HCT116 (cell line): ENCODE results near the gene ANKRD24. TPM values are rescaled to one million over a fixed set of nuclear protein-coding genes. Genes with fewer than 3 reads are reported as not detected.

Experiments used
- ATAC-seq: fragments of 200-7000 bp; cut with Tn5 transposase; 2 replicates; pipeline ENCODE4 v1.9.1; 2020; ENCODE audit warnings: mild to moderate bottlenecking, moderate library complexity
- BruUV-seq: library from RNA; stranded (reverse); fragments of 400-500 nt; replicated peaks from 2 replicates; lab custom pipeline; 2021; lab: Mats Ljungman, UMichigan
- CTCF ChIA-PET: fragments of 300-600 bp; sonication (Branson Sonifier 250); formaldehyde crosslinking; loops from one replicate; lab custom pipeline; 2021; ENCODE audit warnings: antibody characterized with exemption; lab: Charles Lee
- POLR2A ChIA-PET: fragments of 300-600, 350-600 bp; sonication (Branson Sonifier 250); formaldehyde crosslinking; loops from one replicate; lab custom pipeline; 2021; ENCODE audit warnings: antibody characterized with exemption; lab: Charles Lee
- RAD21 ChIA-PET, 2 experiments: fragments of 300-600 bp; sonication (Branson Sonifier 250); formaldehyde crosslinking; loops; one replicate each; lab custom pipeline; 2023; ENCODE audit warnings: low total read pairs in 2 of 2; ENCODE audit not compliant: uncharacterized antibody in 2 of 2, unreplicated experiment in 2 of 2, low non-redundant PET in 1 of 2; lab: Charles Lee
- DNase-seq: peaks from one replicate; pipeline ENCODE4 v3.0.0-alpha.2; 2010; ENCODE audit warnings: low read depth, low spot score
- H2AFZ ChIP-seq: fragments of 200-600 bp; shearing (Covaris generic), sonication (generic); 2 replicates; pipeline ENCODE4 v1.6.1; 2017; ENCODE audit warnings: low read depth, mixed run types, mixed read lengths, antibody characterized with exemption, low read length; ENCODE audit not compliant: poor library complexity, severe bottlenecking
- H3K27ac ChIP-seq: 2 replicates; pipeline ENCODE4 v1.5.1; 2012; ENCODE audit warnings: low read depth, low read length
- H3K27me3 ChIP-seq: fragments of 200-600 bp; sonication (generic); 2 replicates; pipeline ENCODE4 v1.6.1; 2016; ENCODE audit warnings: mixed run types, low read length, mixed read lengths; ENCODE audit not compliant: insufficient read depth
- H3K36me3 ChIP-seq, 2 experiments: fragments of 200-500 bp in 1 of 2; fragments of 200-600 bp in 1 of 2; sonication (Bioruptor generic) in 1 of 2; sonication (generic) in 1 of 2; 2 replicates each; pipeline versions ENCODE4 v1.5.1 to v1.6.1; 2014 to 2016; ENCODE audit warnings: low read length in 2 of 2, inconsistent platforms in 1 of 2, mixed read lengths in 1 of 2, mixed run types in 1 of 2; ENCODE audit not compliant: insufficient read depth in 2 of 2, control insufficient read depth in 1 of 2
- H3K4me1 ChIP-seq, 2 experiments: fragments of 200-600 bp in 1 of 2; sonication (generic) in 1 of 2; 2 replicates each; pipeline versions ENCODE4 v1.5.1 to v1.6.1; 2012 to 2017; ENCODE audit warnings: low read length in 2 of 2, inconsistent platforms in 1 of 2, mild to moderate bottlenecking in 1 of 2, mixed read lengths in 1 of 2, mixed run types in 1 of 2, moderate library complexity in 1 of 2; ENCODE audit not compliant: insufficient read depth in 2 of 2, control insufficient read depth in 1 of 2
- H3K4me2 ChIP-seq: fragments of 200-600 bp; sonication (generic); 2 replicates; pipeline ENCODE4 v1.6.1; 2017; ENCODE audit warnings: mixed run types, low read length, mixed read lengths
- H3K4me3 ChIP-seq, 2 experiments: fragments of 200-600 bp in 1 of 2; sonication (generic) in 1 of 2; replicated peaks in 1 of 2; 2 replicates each; pipeline ENCODE4 v1.5.1; 2011 to 2016; ENCODE audit warnings: low read length in 2 of 2, control low read depth in 1 of 2, low read depth in 1 of 2, mild to moderate bottlenecking in 1 of 2, mixed read lengths in 1 of 2, mixed run types in 1 of 2
- H3K79me2 ChIP-seq: fragments of 200-600 bp; sonication (generic); 2 replicates; pipeline ENCODE4 v1.6.1; 2017; ENCODE audit warnings: mild to moderate bottlenecking, mixed run types, low read length, moderate library complexity, mixed read lengths; ENCODE audit not compliant: insufficient read depth
- H3K9ac ChIP-seq: fragments of 200-600 bp; sonication (generic); 2 replicates; pipeline ENCODE4 v1.6.1; 2016; ENCODE audit warnings: low read length, mixed read lengths
- H3K9me2 ChIP-seq: fragments of 200-600 bp; sonication (generic), shearing (Covaris generic); 2 replicates; pipeline ENCODE4 v1.6.1; 2017; ENCODE audit warnings: mixed run types, mild to moderate bottlenecking, moderate library complexity; ENCODE audit not compliant: insufficient read depth
- H3K9me3 ChIP-seq, 2 experiments: fragments of 200-500 bp in 1 of 2; fragments of 200-600 bp in 1 of 2; sonication (Bioruptor generic) in 1 of 2; sonication (generic) in 1 of 2; 2 replicates each; pipeline ENCODE4 v1.6.1; 2014 to 2017; ENCODE audit warnings: low read length in 2 of 2, mixed read lengths in 2 of 2, inconsistent platforms in 1 of 2, low read depth in 1 of 2, mild to moderate bottlenecking in 1 of 2, mixed run types in 1 of 2, moderate library complexity in 1 of 2; ENCODE audit not compliant: control insufficient read depth in 1 of 2, insufficient read depth in 1 of 2
- H4K20me1 ChIP-seq: fragments of 200-600 bp; sonication (generic), shearing (Covaris generic); 2 replicates; pipeline ENCODE4 v1.6.1; 2017; ENCODE audit warnings: mixed run types, mild to moderate bottlenecking, moderate library complexity; ENCODE audit not compliant: insufficient read depth
- ATF3 ChIP-seq: IDR thresholded peaks from 2 replicates; pipeline ENCODE4 v1.6.1; 2012
- CBX3 ChIP-seq: IDR thresholded peaks from 2 replicates; pipeline ENCODE4 v1.6.1; 2012; ENCODE audit warnings: low read depth
- CEBPB ChIP-seq: IDR thresholded peaks from 2 replicates; pipeline ENCODE4 v1.6.1; 2012; ENCODE audit warnings: low read depth
- CTCF ChIP-seq, 3 experiments: fragments of 200-600 bp in 1 of 3; sonication (generic) in 1 of 3; IDR thresholded peaks in 2 of 3; conservative IDR thresholded peaks in 1 of 3; 2 replicates each; pipeline ENCODE4 v1.5.1; 2012 to 2017; ENCODE audit warnings: low read depth in 2 of 3, low read length in 2 of 3, antibody characterized with exemption in 1 of 3, borderline replicate concordance in 1 of 3, control low read depth in 1 of 3, mild to moderate bottlenecking in 1 of 3, mixed read lengths in 1 of 3, mixed run types in 1 of 3, moderate library complexity in 1 of 3; ENCODE audit not compliant: insufficient read depth in 1 of 3
- ELF1 ChIP-seq: IDR thresholded peaks from 2 replicates; pipeline ENCODE4 v1.6.1; 2012; ENCODE audit warnings: low read depth, borderline replicate concordance
- EZH2 ChIP-seq: fragments of 200-600 bp; sonication (generic); IDR thresholded peaks from 2 replicates; pipeline ENCODE4 v1.6.1; 2017; ENCODE audit warnings: antibody characterized with exemption, mixed run types
- EZH2phosphoT487 ChIP-seq: fragments of 200-600 bp; IDR thresholded peaks from 2 replicates; pipeline ENCODE4 v1.6.1; 2018; ENCODE audit warnings: antibody characterized with exemption, borderline replicate concordance
- FOSL1 ChIP-seq: IDR thresholded peaks from 2 replicates; pipeline ENCODE4 v1.6.1; 2012; ENCODE audit warnings: low read depth
- JUND ChIP-seq: IDR thresholded peaks from 2 replicates; pipeline ENCODE4 v1.6.1; 2012
- MAX ChIP-seq: IDR thresholded peaks from 2 replicates; pipeline ENCODE4 v1.6.1; 2012
- POLR2A ChIP-seq: IDR thresholded peaks from 2 replicates; pipeline ENCODE4 v1.7.0; 2011; ENCODE audit warnings: borderline replicate concordance; ENCODE audit not compliant: insufficient read depth, insufficient read length; ENCODE audit errors: extremely low read depth
- POLR2AphosphoS5 ChIP-seq: IDR thresholded peaks from 2 replicates; pipeline ENCODE4 v1.6.1; 2011; ENCODE audit warnings: mild to moderate bottlenecking, low read depth, low read length, moderate library complexity
- RAD21 ChIP-seq: IDR thresholded peaks from 2 replicates; pipeline ENCODE4 v1.6.1; 2012; ENCODE audit warnings: low read depth, mild to moderate bottlenecking
- REST ChIP-seq: IDR thresholded peaks from 2 replicates; pipeline ENCODE4 v1.6.1; 2012; ENCODE audit warnings: low read depth
- SIN3A ChIP-seq: IDR thresholded peaks from 2 replicates; pipeline ENCODE4 v1.6.1; 2012; ENCODE audit warnings: low read depth
- SP1 ChIP-seq: IDR thresholded peaks from 2 replicates; pipeline ENCODE4 v1.6.1; 2012; ENCODE audit warnings: low read depth
- SRF ChIP-seq: IDR thresholded peaks from 2 replicates; pipeline ENCODE4 v1.6.1; 2012; ENCODE audit warnings: low read depth
- YY1 ChIP-seq: IDR thresholded peaks from 2 replicates; pipeline ENCODE4 v1.6.1; 2011; ENCODE audit warnings: low read length, low read depth, moderate library complexity, mild to moderate bottlenecking; ENCODE audit not compliant: insufficient replicate concordance; ENCODE audit errors: extremely low read depth
- ZBTB33 ChIP-seq: IDR thresholded peaks from 2 replicates; pipeline ENCODE4 v1.6.1; 2011; ENCODE audit warnings: mild to moderate bottlenecking, low read length, moderate library complexity; ENCODE audit not compliant: insufficient replicate concordance; ENCODE audit errors: extremely low read depth
- ZNF274 ChIP-seq: fragments of 200-500 bp; sonication (Bioruptor generic); IDR thresholded peaks from 2 replicates; pipeline ENCODE4 v1.6.1; 2014; ENCODE audit warnings: mild to moderate bottlenecking, low read depth, low read length, inconsistent platforms
- intact Hi-C: fragments of 100-400 bp; cut with micrococcal nuclease; formaldehyde crosslinking; loops from 2 replicates; pipeline ENCODE4 v1.10.0; 2022
- total RNA-seq: library from RNA; stranded (reverse); gene quantifications from one replicate; pipeline ENCODE4 v1.2.1, GENCODE V29; 2021; ENCODE audit not compliant: unreplicated experiment

Gene ANKRD24
- total RNA-seq, 1 experiment from 2014 or later, result 1.7 TPM

- Histone ChIP-seq H3K79me2 (no peaks in the 10 kb centered on the region), H3K4me2 (no peak overlapping the region), H4K20me1 (no peaks in the 10 kb centered on the region), H3K4me1 (peaks cover 0 to 10% of the 10 kb centered on the region in 2 experiments; a peak in 2 of 4 replicates), H3K36me3 (no peaks in the 10 kb centered on the region), H3K27ac (no peak overlapping the region), H3K9me2 (no peaks in the 10 kb centered on the region), H3K9ac (no peak overlapping the region), H3K4me3 (no peak overlapping the region), H2AFZ (no peak overlapping the region), H3K27me3 (no peaks in the 10 kb centered on the region), H3K9me3 (no peaks in the 10 kb centered on the region)
- ATAC-seq (no peak), DNase-seq (no peak)
- POLR2A ChIA-PET, result no interaction called here
- CTCF ChIA-PET, result interaction anchor here (1.3 kb wide), 1 partner anchor 11 kb away, joined by 5 read pairs; no protein-coding TSS in a partner anchor
- RAD21 ChIA-PET, result no interaction called here
- intact Hi-C loops, result loop anchor here (5.0 kb wide), 2 partner anchors 47 to 202 kb away; partner anchors contain the start of gene EEF2
- BruUV-seq, result no TSS peak
- no peak for TF ChIP-seq CBX3
- no peak for TF ChIP-seq ELF1
- TF ChIP-seq ATF3, result no peak
- TF ChIP-seq CTCF (IDR thresholded peaks at IDR 0.05 in 2 of 3, conservative IDR thresholded peaks at IDR 0.05 in 1 of 3; ENCODE audit: borderline replicate concordance in 1 of 3, insufficient read depth in 1 of 3, low read depth in 2 of 3, low read length in 2 of 3), result no peak
- TF ChIP-seq POLR2A, result no peak
- TF ChIP-seq JUND, result no peak
- TF ChIP-seq MAX, result no peak
- TF ChIP-seq REST, result no peak
- TF ChIP-seq ZBTB33, result no peak
- TF ChIP-seq EZH2phosphoT487, result no peak
- TF ChIP-seq POLR2AphosphoS5, result no peak
- TF ChIP-seq RAD21, result no peak
- TF ChIP-seq SP1, result no peak
- TF ChIP-seq SIN3A, result no peak
- no peak for TF ChIP-seq YY1
- no peak for TF ChIP-seq EZH2
- no peak for TF ChIP-seq CEBPB
- no peak for TF ChIP-seq FOSL1
- no peak for TF ChIP-seq SRF
- TF ChIP-seq ZNF274, result no peak
These were observed 7.2 kb downstream of the ANKRD24 start for GRCh38 chr19:4189641-4190040.
